ENCODE results near the gene ELMOD2.

DNA sequence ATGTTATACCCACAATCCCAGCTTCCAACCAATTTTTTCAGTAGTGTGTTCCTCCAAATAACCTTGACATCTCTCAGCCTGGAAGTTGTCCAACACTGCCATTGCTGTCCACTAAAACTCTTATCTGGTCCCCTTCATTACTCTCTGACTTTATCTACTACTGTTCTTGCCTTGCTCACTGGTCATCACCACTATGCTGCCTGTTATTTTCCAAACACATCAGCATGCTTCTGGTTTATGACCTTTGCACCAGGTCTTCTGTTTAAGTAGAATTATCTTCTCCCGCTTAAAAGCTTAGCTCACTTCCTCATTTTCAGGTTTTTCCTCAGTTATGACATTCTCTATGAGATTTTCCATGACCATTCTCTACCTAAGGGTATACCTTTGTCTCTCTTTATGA lies 5.5 kb downstream of the ELMOD2 start:
- TF ChIP-seq EP300 (IDR thresholded peaks at IDR 0.05) (no peak), POLR2A (IDR thresholded peaks at IDR 0.05) (no peak), POLR2AphosphoS5 (IDR thresholded peaks at IDR 0.05) (no peak)
- TF ChIP-seq, protein P1, sequence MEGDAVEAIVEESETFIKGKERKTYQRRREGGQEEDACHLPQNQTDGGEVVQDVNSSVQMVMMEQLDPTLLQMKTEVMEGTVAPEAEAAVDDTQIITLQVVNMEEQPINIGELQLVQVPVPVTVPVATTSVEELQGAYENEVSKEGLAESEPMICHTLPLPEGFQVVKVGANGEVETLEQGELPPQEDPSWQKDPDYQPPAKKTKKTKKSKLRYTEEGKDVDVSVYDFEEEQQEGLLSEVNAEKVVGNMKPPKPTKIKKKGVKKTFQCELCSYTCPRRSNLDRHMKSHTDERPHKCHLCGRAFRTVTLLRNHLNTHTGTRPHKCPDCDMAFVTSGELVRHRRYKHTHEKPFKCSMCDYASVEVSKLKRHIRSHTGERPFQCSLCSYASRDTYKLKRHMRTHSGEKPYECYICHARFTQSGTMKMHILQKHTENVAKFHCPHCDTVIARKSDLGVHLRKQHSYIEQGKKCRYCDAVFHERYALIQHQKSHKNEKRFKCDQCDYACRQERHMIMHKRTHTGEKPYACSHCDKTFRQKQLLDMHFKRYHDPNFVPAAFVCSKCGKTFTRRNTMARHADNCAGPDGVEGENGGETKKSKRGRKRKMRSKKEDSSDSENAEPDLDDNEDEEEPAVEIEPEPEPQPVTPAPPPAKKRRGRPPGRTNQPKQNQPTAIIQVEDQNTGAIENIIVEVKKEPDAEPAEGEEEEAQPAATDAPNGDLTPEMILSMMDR (IDR thresholded peaks at IDR 0.05) = no peak
